BLaER1 treated with 17β-estradiol and CSF1 and Interleukin-3, amounts not matched to agents 10 nM and 100 nM (cell line): ENCODE results near the gene HOGA1.

ENCODE experiments used
- H3K27ac ChIP-seq, 11 experiments: shearing (Covaris generic); formaldehyde crosslinking; 2 replicates each; pipeline ENCODE4 v1.8.1; 2022
- H3K27me3 ChIP-seq, 11 experiments: shearing (Covaris generic); formaldehyde crosslinking; 2 replicates each; pipeline ENCODE4 v1.8.1; 2022
- H3K36me3 ChIP-seq, 11 experiments: shearing (Covaris generic); formaldehyde crosslinking; 2 replicates each; pipeline ENCODE4 v1.8.1; 2022
- H3K4me1 ChIP-seq, 10 experiments: shearing (Covaris generic); formaldehyde crosslinking; 2 replicates each; pipeline ENCODE4 v1.8.1; 2022
- H3K4me2 ChIP-seq, 11 experiments: shearing (Covaris generic); formaldehyde crosslinking; 2 replicates each; pipeline ENCODE4 v1.8.1; 2022
- H3K4me3 ChIP-seq, 10 experiments: shearing (Covaris generic); formaldehyde crosslinking; 2 replicates each; pipeline ENCODE4 v1.8.1; 2022
- H3K9ac ChIP-seq, 11 experiments: shearing (Covaris generic); formaldehyde crosslinking; 2 replicates each; pipeline ENCODE4 v1.8.1; 2022
- H3K9me3 ChIP-seq, 11 experiments: shearing (Covaris generic); formaldehyde crosslinking; replicated peaks in 1 of 11; 2 replicates each; pipeline ENCODE4 v1.8.1; 2022
- H4K20me1 ChIP-seq, 11 experiments: shearing (Covaris generic); formaldehyde crosslinking; 2 replicates each; pipeline ENCODE4 v1.8.1; 2022
- Cebpa-rat ChIP-seq, 11 experiments: shearing (Covaris generic); IDR thresholded peaks; 2 replicates each; pipeline ENCODE4 v1.8.1; 2022

HOGA1 gene

GRCh38 chr10:97564776-97565175, 19.4 kb upstream of the HOGA1 start:
- Histone ChIP-seq H3K4me1 (no peaks in the 10 kb centered on the region), H4K20me1 (no peaks in the 10 kb centered on the region), H3K4me3 (no peak overlapping the region), H3K27me3 (no peaks in the 10 kb centered on the region), H3K9ac (no peak overlapping the region), H3K9me3 (peaks cover 8 to 33% (median 20%) of the 10 kb centered on the region in 11 experiments), H3K27ac (no peak overlapping the region), H3K4me2 (no peak overlapping the region), H3K36me3 (peaks cover 0 to 28% (median 0%) of the 10 kb centered on the region in 11 experiments; a peak in 7 of 22 replicates)
- no peak for TF ChIP-seq Cebpa-rat (IDR thresholded peaks at IDR 0.05)

- H3K4me2 ChIP-seq = no peak overlapping the region
- peaks cover 0 to 7% (median 0%) of the 10 kb centered on the region in 10 experiments; a peak in 4 of 20 replicates for H3K4me1 ChIP-seq
- peaks cover 0 to 45% (median 0%) of the 10 kb centered on the region in 11 experiments; a peak in 9 of 22 replicates for H3K36me3 ChIP-seq
- H3K9ac ChIP-seq = no peak overlapping the region; a peak in 1 of 22 replicates
- H3K4me3 ChIP-seq = no peak overlapping the region
- peaks cover 8 to 22% (median 15%) of the 10 kb centered on the region in 11 experiments; a peak in 21 of 22 replicates for H3K9me3 ChIP-seq
- no peaks in the 10 kb centered on the region for H3K27me3 ChIP-seq
- H3K27ac ChIP-seq = no peak overlapping the region
- TF ChIP-seq Cebpa-rat (IDR thresholded peaks at IDR 0.05) = no peak
- peaks cover 0 to 9% (median 0%) of the 10 kb centered on the region in 11 experiments; a peak in 3 of 22 replicates for H4K20me1 ChIP-seq
Observed at GRCh38 chr10:97566336-97566996, 17.7 kb upstream of the HOGA1 start.

GRCh38 chr10:97567891-97568290, 16.3 kb upstream of the HOGA1 start:
- H3K9ac ChIP-seq = no peak overlapping the region
- H3K9me3 ChIP-seq = peaks cover 0 to 7% (median 2%) of the 10 kb centered on the region in 11 experiments; a peak in 8 of 22 replicates
- H4K20me1 ChIP-seq = peaks cover 0 to 21% (median 0%) of the 10 kb centered on the region in 11 experiments; a peak in 3 of 22 replicates
- H3K4me1 ChIP-seq = peaks cover 4 to 19% (median 8%) of the 10 kb centered on the region in 10 experiments; a peak in 17 of 20 replicates
- no peak for TF ChIP-seq Cebpa-rat (IDR thresholded peaks at IDR 0.05)
- no peak overlapping the region for H3K4me3 ChIP-seq
- peaks cover 0 to 41% (median 0%) of the 10 kb centered on the region in 11 experiments; a peak in 9 of 22 replicates for H3K36me3 ChIP-seq
- no peak overlapping the region for H3K4me2 ChIP-seq
- no peaks in the 10 kb centered on the region for H3K27me3 ChIP-seq
- no peak overlapping the region for H3K27ac ChIP-seq

GRCh38 chr10:97570146-97570788, 13.9 kb upstream of the HOGA1 start:
- no peaks in the 10 kb centered on the region for H3K9me3 ChIP-seq
- no peak overlapping the region for H3K4me3 ChIP-seq
- peaks cover 0 to 23% (median 0%) of the 10 kb centered on the region in 11 experiments; a peak in 3 of 22 replicates for H4K20me1 ChIP-seq
- H3K9ac ChIP-seq = peak overlapping the region in 5 of 11 experiments; percentile 13 to 36 (median 26); a peak in 4 of 22 replicates
- H3K27ac ChIP-seq = no peak overlapping the region
- peaks cover 8 to 23% (median 14%) of the 10 kb centered on the region in 10 experiments; a peak in 18 of 20 replicates for H3K4me1 ChIP-seq
- H3K36me3 ChIP-seq = peaks cover 0 to 41% (median 0%) of the 10 kb centered on the region in 11 experiments; a peak in 9 of 22 replicates
- H3K27me3 ChIP-seq = no peaks in the 10 kb centered on the region
- no peak for TF ChIP-seq Cebpa-rat (IDR thresholded peaks at IDR 0.05)
- no peak overlapping the region; a peak in 1 of 22 replicates for H3K4me2 ChIP-seq

- peak overlapping the region in 5 of 11 experiments; percentile 13 to 36 (median 26); a peak in 4 of 22 replicates for H3K9ac ChIP-seq
- H3K4me3 ChIP-seq = no peak overlapping the region
- peaks cover 0 to 41% (median 0%) of the 10 kb centered on the region in 11 experiments; a peak in 9 of 22 replicates for H3K36me3 ChIP-seq
- H3K27ac ChIP-seq = no peak overlapping the region
- H3K27me3 ChIP-seq = no peaks in the 10 kb centered on the region
- H3K4me1 ChIP-seq = peaks cover 8 to 23% (median 14%) of the 10 kb centered on the region in 10 experiments; a peak in 18 of 20 replicates
- no peak overlapping the region; a peak in 1 of 22 replicates for H3K4me2 ChIP-seq
- no peak for TF ChIP-seq Cebpa-rat (IDR thresholded peaks at IDR 0.05)
- peaks cover 0 to 23% (median 0%) of the 10 kb centered on the region in 11 experiments; a peak in 3 of 22 replicates for H4K20me1 ChIP-seq
- no peaks in the 10 kb centered on the region for H3K9me3 ChIP-seq
Observed at GRCh38 chr10:97570789-97571471, 13.3 kb upstream of the HOGA1 start.

GRCh38 chr10:97571622-97572021, 12.6 kb upstream of the HOGA1 start:
- Histone ChIP-seq H3K27me3 (no peaks in the 10 kb centered on the region), H3K4me1 (peaks cover 8 to 23% (median 14%) of the 10 kb centered on the region in 10 experiments; a peak in 18 of 20 replicates), H3K9me3 (no peaks in the 10 kb centered on the region), H4K20me1 (peaks cover 0 to 23% (median 0%) of the 10 kb centered on the region in 11 experiments; a peak in 3 of 22 replicates), H3K36me3 (peaks cover 0 to 41% (median 0%) of the 10 kb centered on the region in 11 experiments; a peak in 9 of 22 replicates), H3K4me2 (no peak overlapping the region), H3K4me3 (no peak overlapping the region), H3K27ac (no peak overlapping the region; a peak in 1 of 22 replicates), H3K9ac (0 out of 22 replicates have a peak overlapping the region, but pooled peaks of 1 of the 11 experiments have one; percentile 35)
- no peak for TF ChIP-seq Cebpa-rat (IDR thresholded peaks at IDR 0.05)

GRCh38 chr10:97572214-97572989, 11.8 kb upstream of the HOGA1 start, which contains the start of gene ANKRD2:
Gene ANKRD2 (plus strand): TSS chr10:97572779. CDS start chr10:97572789, 10 bp downstream.
- H3K9me3 ChIP-seq = no peaks in the 10 kb centered on the region
- H3K27ac ChIP-seq = peak within 1 kb of the TSS in 1 of 11 experiments; percentile 32; a peak in 2 of 22 replicates
- peaks cover 0 to 23% (median 0%) of the 10 kb centered on the region in 11 experiments; a peak in 3 of 22 replicates for H4K20me1 ChIP-seq
- peaks cover 8 to 23% (median 14%) of the 10 kb centered on the region in 10 experiments; a peak in 18 of 20 replicates for H3K4me1 ChIP-seq
- peak within 1 kb of the TSS in 2 of 11 experiments; percentile 35 to 43; a peak in 2 of 22 replicates for H3K9ac ChIP-seq
- no peak within 1 kb of the TSS for H3K4me3 ChIP-seq
- H3K36me3 ChIP-seq = peaks cover 0 to 41% (median 0%) of the 10 kb centered on the region in 11 experiments; a peak in 9 of 22 replicates
- no peak for TF ChIP-seq Cebpa-rat (IDR thresholded peaks at IDR 0.05)
- H3K27me3 ChIP-seq = no peaks in the 10 kb centered on the region
- peak within 1 kb of the TSS in 8 of 11 experiments; percentile 5 to 60 (median 30); a peak in 10 of 22 replicates for H3K4me2 ChIP-seq
